Endothelial cell of umbilical vein (primary cell): ENCODE results near the gene BCL2A1. TPM values are rescaled to one million over a fixed set of nuclear protein-coding genes. Genes with fewer than 3 reads are reported as not detected.

ENCODE experiments used
- BruUV-seq: library from RNA; stranded (reverse); fragments of 400-500 nt; replicated peaks from 2 replicates; lab custom pipeline; 2021; lab: Mats Ljungman, UMichigan
- CTCF ChIA-PET: fragments of 300-600, 350-600 bp; sonication (Branson Sonifier 250); formaldehyde crosslinking; loops from one replicate; lab custom pipeline; 2021; ENCODE audit warnings: antibody characterized with exemption, inconsistent platforms; lab: Charles Lee
- POLR2A ChIA-PET: fragments of 300-600, 350-600 bp; sonication (Branson Sonifier 250); formaldehyde crosslinking; loops from one replicate; lab custom pipeline; 2021; ENCODE audit warnings: antibody characterized with exemption, inconsistent platforms; lab: Charles Lee
- DNase-seq: peaks from one replicate; pipeline ENCODE4 v3.0.0-alpha.2; 2011; ENCODE audit warnings: low read depth, low spot score
- FAIRE-seq: peaks from 2 replicates; lab custom pipeline; 2011; peaks lifted over from hg19 to GRCh38; lab: Jason Lieb, UNC
- H2AFZ ChIP-seq: 2 replicates; pipeline ENCODE4 v1.6.0; 2012; ENCODE audit warnings: low read depth, low read length, control low read depth, inconsistent platforms
- H3K27ac ChIP-seq: 2 replicates; pipeline ENCODE4 v1.5.1; 2011; ENCODE audit warnings: low read depth, mild to moderate bottlenecking, control low read depth, low read length, moderate library complexity; ENCODE audit not compliant: insufficient read depth
- H3K27me3 ChIP-seq, 2 experiments: 2 replicates each; pipeline versions ENCODE4 v1.6.0 to v1.6.1; 2011; ENCODE audit warnings: low read length in 2 of 2, mixed read lengths in 1 of 2; ENCODE audit not compliant: control insufficient read depth in 2 of 2, insufficient read depth in 2 of 2
- H3K36me3 ChIP-seq, 2 experiments: 2 replicates in 1 of 2; 3 replicates in 1 of 2; pipeline ENCODE4 v1.5.1; 2011; ENCODE audit warnings: low read length in 2 of 2, mild to moderate bottlenecking in 1 of 2, moderate library complexity in 1 of 2; ENCODE audit not compliant: control insufficient read depth in 2 of 2, insufficient read depth in 2 of 2; ENCODE audit errors: extremely low read depth in 1 of 2
- H3K4me1 ChIP-seq: 3 replicates; pipeline ENCODE4 v1.5.1; 2011; ENCODE audit warnings: mild to moderate bottlenecking, low read length; ENCODE audit not compliant: control insufficient read depth, insufficient read depth; ENCODE audit errors: extremely low read depth
- H3K4me2 ChIP-seq: 2 replicates; pipeline ENCODE4 v1.6.1; 2011; ENCODE audit warnings: low read length, control low read depth, mixed read lengths; ENCODE audit not compliant: insufficient read depth
- H3K4me3 ChIP-seq, 3 experiments: fragments of 200-600 bp in 1 of 3; sonication (generic), shearing (Covaris generic) in 1 of 3; replicated peaks in 1 of 3; 2 replicates each; pipeline ENCODE4 v1.5.1; 2011 to 2016; ENCODE audit warnings: control low read depth in 3 of 3, low read length in 3 of 3, mild to moderate bottlenecking in 2 of 3, inconsistent platforms in 1 of 3, low read depth in 1 of 3, moderate library complexity in 1 of 3; ENCODE audit not compliant: insufficient read depth in 1 of 3
- H3K79me2 ChIP-seq: 2 replicates; pipeline ENCODE4 v1.6.0; 2012; ENCODE audit warnings: low read length, inconsistent platforms; ENCODE audit not compliant: control insufficient read depth, insufficient read depth
- H3K9ac ChIP-seq: replicated peaks from 2 replicates; pipeline ENCODE3; 2011; ENCODE audit warnings: low read length, control low read depth; ENCODE audit not compliant: insufficient read depth; ENCODE audit errors: extremely low read depth
- H3K9me1 ChIP-seq: replicated peaks from 3 replicates; pipeline ENCODE4 v1.6.0; 2011; ENCODE audit warnings: mild to moderate bottlenecking, low read length; ENCODE audit not compliant: control insufficient read depth, insufficient read depth; ENCODE audit errors: extremely low read depth
- H3K9me3 ChIP-seq: replicated peaks from 2 replicates; pipeline ENCODE4 v1.5.1; 2012; ENCODE audit warnings: low read length, inconsistent platforms; ENCODE audit not compliant: control insufficient read depth, insufficient read depth
- H4K20me1 ChIP-seq: replicated peaks from 2 replicates; pipeline ENCODE3; 2011; ENCODE audit warnings: mild to moderate bottlenecking, low read length; ENCODE audit not compliant: control insufficient read depth, insufficient read depth; ENCODE audit errors: extremely low read depth
- EZH2 ChIP-seq: IDR thresholded peaks from 2 replicates; pipeline ENCODE4 v1.6.1; 2012; ENCODE audit warnings: borderline replicate concordance, low read depth, mild to moderate bottlenecking, moderate library complexity, low read length, inconsistent platforms; ENCODE audit not compliant: severe bottlenecking
- FOS ChIP-seq: IDR thresholded peaks from 2 replicates; pipeline ENCODE4 v1.6.1; 2011; ENCODE audit warnings: mild to moderate bottlenecking, low read length, moderate library complexity, borderline replicate concordance; ENCODE audit not compliant: insufficient read depth
- GATA2 ChIP-seq: IDR thresholded peaks from 2 replicates; pipeline ENCODE4 v1.7.0; 2011; ENCODE audit warnings: low read depth, mild to moderate bottlenecking, moderate library complexity, mixed read lengths, low read length; ENCODE audit not compliant: insufficient read length, insufficient read depth
- JUN ChIP-seq: IDR thresholded peaks from 2 replicates; pipeline ENCODE4 v1.6.1; 2011; ENCODE audit warnings: borderline replicate concordance, low read depth; ENCODE audit not compliant: insufficient read length, insufficient read depth
- MYC ChIP-seq: IDR thresholded peaks from one replicate; pipeline ENCODE4 v1.6.1; 2011; ENCODE audit warnings: mild to moderate bottlenecking, low read depth, low read length
- POLR2A ChIP-seq: IDR thresholded peaks from 2 replicates; pipeline ENCODE4 v1.6.1; 2012; ENCODE audit warnings: low read depth, mild to moderate bottlenecking, control low read depth, low read length
- POLR2AphosphoS5 ChIP-seq: IDR thresholded peaks from 2 replicates; pipeline ENCODE4 v1.6.1; 2012; ENCODE audit warnings: low read depth, mild to moderate bottlenecking, control low read depth, low read length, moderate library complexity; ENCODE audit not compliant: insufficient read depth
- dilution Hi-C: fragments of 300-500 bp; cut with MboI; formaldehyde crosslinking; loops from one replicate; pipeline ENCODE4 v1.15.0; 2019; ENCODE audit warnings: low sequenced_read_pairs; ENCODE audit not compliant: extremely low pct_ligation_motif_present
- intact Hi-C: fragments of 100-400 bp; cut with micrococcal nuclease; formaldehyde crosslinking; loops from one replicate; pipeline ENCODE4 v1.10.0; 2022
- polyA plus RNA-seq, 4 experiments: library from polyadenylated mRNA; depleted of rRNA in 3 of 4; stranded (reverse) in 3 of 4; unstranded in 1 of 4; fragments of >200 nt; gene quantifications; 2 replicates each; pipeline versions ENCODE4 v1.2.1 to v1.2.3, GENCODE V29; 2011 to 2012; ENCODE audit warnings: missing spikeins in 1 of 4
- total RNA-seq: library from RNA; stranded (reverse); gene quantifications from 2 replicates; pipeline ENCODE4 v1.2.3, GENCODE V29; 2021
- TF ChIP-seq, protein P1 (sequence below), 2 donors: IDR thresholded peaks; 1 replicate in 1 of 2; 2 replicates in 1 of 2; pipeline ENCODE4 v1.5.1; 2011; ENCODE audit warnings: low read length in 2 of 2, mild to moderate bottlenecking in 2 of 2, moderate library complexity in 2 of 2, control low read depth in 1 of 2, inconsistent platforms in 1 of 2, low read depth in 1 of 2; ENCODE audit not compliant: insufficient read depth in 1 of 2; ENCODE audit errors: extremely low read depth in 1 of 2
- TF ChIP-seq, protein P2 (sequence below): IDR thresholded peaks from 2 replicates; pipeline ENCODE4 v1.6.1; 2011; ENCODE audit not compliant: insufficient read depth, insufficient read length

The BCL2A1 gene
- total and polyA plus RNA-seq, 2 donors (not counting 3 experiments of a cell fraction or from before 2014, with no cell fraction given) = not detected

- intact Hi-C loops = no loop called here
- Histone ChIP-seq H3K9me3 (no peaks in the 10 kb centered on the region), H3K27me3 (peaks cover 0 to 3% of the 10 kb centered on the region in 2 experiments), H3K79me2 (no peaks in the 10 kb centered on the region), H3K9ac (no peak overlapping the region), H3K4me1 (no peaks in the 10 kb centered on the region), H3K9me1 (no peaks in the 10 kb centered on the region), H3K4me2 (no peak overlapping the region), H4K20me1 (no peaks in the 10 kb centered on the region), H2AFZ (no peak overlapping the region), H3K4me3 (no peak overlapping the region), H3K36me3 (no peaks in the 10 kb centered on the region), H3K27ac (no peak overlapping the region)
- ChIA-PET CTCF (interaction anchor here (1.3 to 3.4 kb wide), 3 partner anchors 135 to 649 kb away, joined by 4 to 13 read pairs (median 5); no protein-coding TSS in a partner anchor), POLR2A (no interaction called here)
- DNase-seq (no peak), FAIRE-seq (no peak)
- no TSS peak for BruUV-seq
- TF ChIP-seq, protein P1, sequence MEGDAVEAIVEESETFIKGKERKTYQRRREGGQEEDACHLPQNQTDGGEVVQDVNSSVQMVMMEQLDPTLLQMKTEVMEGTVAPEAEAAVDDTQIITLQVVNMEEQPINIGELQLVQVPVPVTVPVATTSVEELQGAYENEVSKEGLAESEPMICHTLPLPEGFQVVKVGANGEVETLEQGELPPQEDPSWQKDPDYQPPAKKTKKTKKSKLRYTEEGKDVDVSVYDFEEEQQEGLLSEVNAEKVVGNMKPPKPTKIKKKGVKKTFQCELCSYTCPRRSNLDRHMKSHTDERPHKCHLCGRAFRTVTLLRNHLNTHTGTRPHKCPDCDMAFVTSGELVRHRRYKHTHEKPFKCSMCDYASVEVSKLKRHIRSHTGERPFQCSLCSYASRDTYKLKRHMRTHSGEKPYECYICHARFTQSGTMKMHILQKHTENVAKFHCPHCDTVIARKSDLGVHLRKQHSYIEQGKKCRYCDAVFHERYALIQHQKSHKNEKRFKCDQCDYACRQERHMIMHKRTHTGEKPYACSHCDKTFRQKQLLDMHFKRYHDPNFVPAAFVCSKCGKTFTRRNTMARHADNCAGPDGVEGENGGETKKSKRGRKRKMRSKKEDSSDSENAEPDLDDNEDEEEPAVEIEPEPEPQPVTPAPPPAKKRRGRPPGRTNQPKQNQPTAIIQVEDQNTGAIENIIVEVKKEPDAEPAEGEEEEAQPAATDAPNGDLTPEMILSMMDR (IDR thresholded peaks at IDR 0.05; ENCODE audit: extremely low read depth in 1 of 2, insufficient read depth in 1 of 2, low read depth in 1 of 2, low read length in 2 of 2) = no peak
- TF ChIP-seq MYC (no peak), EZH2 (no peak), POLR2AphosphoS5 (no peak), JUN (no peak), GATA2 (no peak), FOS (no peak), POLR2A (no peak)
- TF ChIP-seq, protein P2, sequence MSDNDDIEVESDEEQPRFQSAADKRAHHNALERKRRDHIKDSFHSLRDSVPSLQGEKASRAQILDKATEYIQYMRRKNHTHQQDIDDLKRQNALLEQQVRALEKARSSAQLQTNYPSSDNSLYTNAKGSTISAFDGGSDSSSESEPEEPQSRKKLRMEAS = no peak
- dilution Hi-C loops = no loop called here
These were observed 17.6 kb upstream of the BCL2A1 start for GRCh38 chr15:79988448-79989117.
